Camera-type eye (tissue), 1 donor: ENCODE data around the gene CD83. TPM values are rescaled to one million over a fixed set of nuclear protein-coding genes. Genes with fewer than 3 reads are reported as not detected.

Source experiments
- total RNA-seq: library from RNA; depleted of rRNA; stranded (reverse); fragments of >200 nt; gene quantifications from one replicate; pipeline ENCODE4 v1.2.3, GENCODE V29; 2014

CD83 gene
- 12.7 TPM for total RNA-seq

GRCh38 chr6:14117158-14118090 is at the start of gene CD83:
CD83 (plus strand) TSS chr6:14117772; CDS start chr6:14117812, 40 bp downstream.

Other genes starting within 250 kb of the CD83 start
- gene RNF182, start 192.8 kb upstream of the CD83 start, total RNA-seq = 18.4 TPM